Endothelial cell of umbilical vein (primary cell): ENCODE measurements around the gene XRCC4. TPM values are rescaled to one million over a fixed set of nuclear protein-coding genes. Genes with fewer than 3 reads are reported as not detected.

Experiments
- BruUV-seq: library from RNA; stranded (reverse); fragments of 400-500 nt; replicated peaks from 2 replicates; lab custom pipeline; 2021; lab: Mats Ljungman, UMichigan
- CTCF ChIA-PET: fragments of 300-600, 350-600 bp; sonication (Branson Sonifier 250); formaldehyde crosslinking; loops from one replicate; lab custom pipeline; 2021; ENCODE audit warnings: antibody characterized with exemption, inconsistent platforms; lab: Charles Lee
- POLR2A ChIA-PET: fragments of 300-600, 350-600 bp; sonication (Branson Sonifier 250); formaldehyde crosslinking; loops from one replicate; lab custom pipeline; 2021; ENCODE audit warnings: antibody characterized with exemption, inconsistent platforms; lab: Charles Lee
- DNase-seq: peaks from one replicate; pipeline ENCODE4 v3.0.0-alpha.2; 2011; ENCODE audit warnings: low read depth, low spot score
- FAIRE-seq: peaks from 2 replicates; lab custom pipeline; 2011; peaks lifted over from hg19 to GRCh38; lab: Jason Lieb, UNC
- H2AFZ ChIP-seq: 2 replicates; pipeline ENCODE4 v1.6.0; 2012; ENCODE audit warnings: low read depth, low read length, control low read depth, inconsistent platforms
- H3K27ac ChIP-seq: 2 replicates; pipeline ENCODE4 v1.5.1; 2011; ENCODE audit warnings: low read depth, mild to moderate bottlenecking, control low read depth, low read length, moderate library complexity; ENCODE audit not compliant: insufficient read depth
- H3K27me3 ChIP-seq, 2 experiments: 2 replicates each; pipeline versions ENCODE4 v1.6.0 to v1.6.1; 2011; ENCODE audit warnings: low read length in 2 of 2, mixed read lengths in 1 of 2; ENCODE audit not compliant: control insufficient read depth in 2 of 2, insufficient read depth in 2 of 2
- H3K36me3 ChIP-seq, 2 experiments: 2 replicates in 1 of 2; 3 replicates in 1 of 2; pipeline ENCODE4 v1.5.1; 2011; ENCODE audit warnings: low read length in 2 of 2, mild to moderate bottlenecking in 1 of 2, moderate library complexity in 1 of 2; ENCODE audit not compliant: control insufficient read depth in 2 of 2, insufficient read depth in 2 of 2; ENCODE audit errors: extremely low read depth in 1 of 2
- H3K4me1 ChIP-seq: 3 replicates; pipeline ENCODE4 v1.5.1; 2011; ENCODE audit warnings: mild to moderate bottlenecking, low read length; ENCODE audit not compliant: control insufficient read depth, insufficient read depth; ENCODE audit errors: extremely low read depth
- H3K4me2 ChIP-seq: 2 replicates; pipeline ENCODE4 v1.6.1; 2011; ENCODE audit warnings: low read length, control low read depth, mixed read lengths; ENCODE audit not compliant: insufficient read depth
- H3K4me3 ChIP-seq, 3 experiments: fragments of 200-600 bp in 1 of 3; sonication (generic), shearing (Covaris generic) in 1 of 3; replicated peaks in 1 of 3; 2 replicates each; pipeline ENCODE4 v1.5.1; 2011 to 2016; ENCODE audit warnings: control low read depth in 3 of 3, low read length in 3 of 3, mild to moderate bottlenecking in 2 of 3, inconsistent platforms in 1 of 3, low read depth in 1 of 3, moderate library complexity in 1 of 3; ENCODE audit not compliant: insufficient read depth in 1 of 3
- H3K79me2 ChIP-seq: 2 replicates; pipeline ENCODE4 v1.6.0; 2012; ENCODE audit warnings: low read length, inconsistent platforms; ENCODE audit not compliant: control insufficient read depth, insufficient read depth
- H3K9ac ChIP-seq: replicated peaks from 2 replicates; pipeline ENCODE3; 2011; ENCODE audit warnings: low read length, control low read depth; ENCODE audit not compliant: insufficient read depth; ENCODE audit errors: extremely low read depth
- H3K9me1 ChIP-seq: replicated peaks from 3 replicates; pipeline ENCODE4 v1.6.0; 2011; ENCODE audit warnings: mild to moderate bottlenecking, low read length; ENCODE audit not compliant: control insufficient read depth, insufficient read depth; ENCODE audit errors: extremely low read depth
- H3K9me3 ChIP-seq: replicated peaks from 2 replicates; pipeline ENCODE4 v1.5.1; 2012; ENCODE audit warnings: low read length, inconsistent platforms; ENCODE audit not compliant: control insufficient read depth, insufficient read depth
- H4K20me1 ChIP-seq: replicated peaks from 2 replicates; pipeline ENCODE3; 2011; ENCODE audit warnings: mild to moderate bottlenecking, low read length; ENCODE audit not compliant: control insufficient read depth, insufficient read depth; ENCODE audit errors: extremely low read depth
- CTCF ChIP-seq, 2 donors: IDR thresholded peaks; 1 replicate in 1 of 2; 2 replicates in 1 of 2; pipeline ENCODE4 v1.5.1; 2011; ENCODE audit warnings: low read length in 2 of 2, mild to moderate bottlenecking in 2 of 2, moderate library complexity in 2 of 2, control low read depth in 1 of 2, inconsistent platforms in 1 of 2, low read depth in 1 of 2; ENCODE audit not compliant: insufficient read depth in 1 of 2; ENCODE audit errors: extremely low read depth in 1 of 2
- EZH2 ChIP-seq: IDR thresholded peaks from 2 replicates; pipeline ENCODE4 v1.6.1; 2012; ENCODE audit warnings: borderline replicate concordance, low read depth, mild to moderate bottlenecking, moderate library complexity, low read length, inconsistent platforms; ENCODE audit not compliant: severe bottlenecking
- GATA2 ChIP-seq: IDR thresholded peaks from 2 replicates; pipeline ENCODE4 v1.7.0; 2011; ENCODE audit warnings: low read depth, mild to moderate bottlenecking, moderate library complexity, mixed read lengths, low read length; ENCODE audit not compliant: insufficient read length, insufficient read depth
- JUN ChIP-seq: IDR thresholded peaks from 2 replicates; pipeline ENCODE4 v1.6.1; 2011; ENCODE audit warnings: borderline replicate concordance, low read depth; ENCODE audit not compliant: insufficient read length, insufficient read depth
- MYC ChIP-seq: IDR thresholded peaks from one replicate; pipeline ENCODE4 v1.6.1; 2011; ENCODE audit warnings: mild to moderate bottlenecking, low read depth, low read length
- POLR2A ChIP-seq: IDR thresholded peaks from 2 replicates; pipeline ENCODE4 v1.6.1; 2012; ENCODE audit warnings: low read depth, mild to moderate bottlenecking, control low read depth, low read length
- dilution Hi-C: fragments of 300-500 bp; cut with MboI; formaldehyde crosslinking; loops from one replicate; pipeline ENCODE4 v1.15.0; 2019; ENCODE audit warnings: low sequenced_read_pairs; ENCODE audit not compliant: extremely low pct_ligation_motif_present
- intact Hi-C: fragments of 100-400 bp; cut with micrococcal nuclease; formaldehyde crosslinking; loops from one replicate; pipeline ENCODE4 v1.10.0; 2022
- polyA plus RNA-seq, 4 experiments: library from polyadenylated mRNA; depleted of rRNA in 3 of 4; stranded (reverse) in 3 of 4; unstranded in 1 of 4; fragments of >200 nt; gene quantifications; 2 replicates each; pipeline versions ENCODE4 v1.2.1 to v1.2.3, GENCODE V29; 2011 to 2012; ENCODE audit warnings: missing spikeins in 1 of 4
- total RNA-seq: library from RNA; stranded (reverse); gene quantifications from 2 replicates; pipeline ENCODE4 v1.2.3, GENCODE V29; 2021

Gene XRCC4
- total and polyA plus RNA-seq, 2 donors (not counting 3 experiments of a cell fraction or from before 2014, with no cell fraction given) = 1.3 to 7.7 TPM

DNA sequence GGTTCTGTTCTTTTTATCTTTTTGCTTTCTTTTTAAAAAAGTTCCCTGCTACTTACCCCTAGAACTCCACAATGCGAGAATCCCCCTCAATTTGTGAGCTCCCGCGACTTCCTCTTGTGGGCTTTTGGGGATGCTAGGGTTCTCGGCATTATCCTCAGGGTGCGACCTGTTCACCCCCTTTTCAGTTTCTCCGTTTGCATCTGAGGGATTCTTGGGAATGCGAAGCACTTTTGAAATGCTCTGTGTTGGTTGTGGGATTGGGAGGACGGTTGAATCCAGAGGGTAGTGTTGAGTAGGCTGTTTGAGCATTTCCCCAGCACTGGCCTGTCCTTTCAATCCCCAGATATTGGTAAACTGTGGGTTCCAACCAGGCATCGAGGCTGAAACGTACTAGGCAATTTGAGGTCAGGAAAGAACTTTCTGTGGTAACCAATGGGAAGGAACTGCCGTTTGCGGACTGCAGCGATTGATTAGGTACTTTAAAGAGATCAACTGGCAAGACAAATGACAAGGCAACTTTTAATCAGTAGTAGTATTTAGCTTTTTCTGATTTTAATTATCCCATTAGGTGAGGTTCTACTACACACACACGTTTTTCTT, 415 bp downstream of the XRCC4 start:
- Histone ChIP-seq H3K9me1 (no peaks in the 10 kb centered on the region), H3K27me3 (no peaks in the 10 kb centered on the region), H4K20me1 (no peaks in the 10 kb centered on the region), H3K79me2 (peaks cover 40% of the 10 kb centered on the region), H3K4me3 (peak overlapping the region; percentile 69 to 98 (median 93)), H3K4me2 (peak overlapping the region; percentile 95), H3K36me3 (no peaks in the 10 kb centered on the region), H3K9ac (peak overlapping the region; percentile 84), H3K9me3 (no peaks in the 10 kb centered on the region), H3K27ac (peak overlapping the region; percentile 76), H3K4me1 (peaks cover 14% of the 10 kb centered on the region), H2AFZ (peak overlapping the region; percentile 99)
- dilution Hi-C loops = no loop called here
- no peak for DNase-seq
- FAIRE-seq = peak; percentile 18
- TSS peak; percentile 86 for BruUV-seq
- ChIA-PET POLR2A (no interaction called here), CTCF (interaction anchor here (0.9 to 1.0 kb wide), 3 partner anchors 13 to 352 kb away, joined by 3 to 4 read pairs (median 3); no protein-coding TSS in a partner anchor)
- no peak for TF ChIP-seq GATA2
- no peak for TF ChIP-seq POLR2A
- no peak for TF ChIP-seq JUN
- TF ChIP-seq EZH2 = no peak
- no peak for TF ChIP-seq MYC
- no peak for TF ChIP-seq CTCF (IDR thresholded peaks at IDR 0.05; ENCODE audit: extremely low read depth in 1 of 2, insufficient read depth in 1 of 2, low read depth in 1 of 2, low read length in 2 of 2)
- intact Hi-C loops = loop anchor here (1.0 to 10.0 kb wide), 6 partner anchors 19 to 725 kb away; no protein-coding TSS in a partner anchor
